Measurements from ENCODE around the gene C1QL3. TPM values are rescaled to one million over a fixed set of nuclear protein-coding genes. Genes with fewer than 3 reads are reported as not detected.

Gene C1QL3
- total and polyA plus RNA-seq, 2 experiments from 2014 or later: 0.34 to 2.3 TPM

DNA sequence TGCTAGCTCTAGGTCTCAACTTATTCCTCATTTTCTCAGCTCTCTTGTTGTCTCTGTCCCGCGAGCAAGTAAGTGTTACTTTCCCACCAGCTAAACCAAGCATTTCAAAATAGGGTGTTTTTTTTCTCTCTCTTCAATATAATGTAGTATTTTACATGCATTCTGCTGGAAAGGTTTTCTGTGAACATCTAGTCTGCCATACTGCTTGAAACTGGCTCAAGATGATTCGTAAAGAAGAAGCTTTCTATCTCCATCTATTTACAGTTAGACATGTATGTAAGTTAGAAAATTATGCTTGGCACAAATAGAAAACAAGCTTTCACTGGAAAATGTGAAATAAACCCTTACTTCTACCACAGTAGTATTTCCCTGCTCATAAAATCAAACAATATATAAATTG, 31.2 kb downstream of the C1QL3 start (continued):
- TF ChIP-seq, protein P1, sequence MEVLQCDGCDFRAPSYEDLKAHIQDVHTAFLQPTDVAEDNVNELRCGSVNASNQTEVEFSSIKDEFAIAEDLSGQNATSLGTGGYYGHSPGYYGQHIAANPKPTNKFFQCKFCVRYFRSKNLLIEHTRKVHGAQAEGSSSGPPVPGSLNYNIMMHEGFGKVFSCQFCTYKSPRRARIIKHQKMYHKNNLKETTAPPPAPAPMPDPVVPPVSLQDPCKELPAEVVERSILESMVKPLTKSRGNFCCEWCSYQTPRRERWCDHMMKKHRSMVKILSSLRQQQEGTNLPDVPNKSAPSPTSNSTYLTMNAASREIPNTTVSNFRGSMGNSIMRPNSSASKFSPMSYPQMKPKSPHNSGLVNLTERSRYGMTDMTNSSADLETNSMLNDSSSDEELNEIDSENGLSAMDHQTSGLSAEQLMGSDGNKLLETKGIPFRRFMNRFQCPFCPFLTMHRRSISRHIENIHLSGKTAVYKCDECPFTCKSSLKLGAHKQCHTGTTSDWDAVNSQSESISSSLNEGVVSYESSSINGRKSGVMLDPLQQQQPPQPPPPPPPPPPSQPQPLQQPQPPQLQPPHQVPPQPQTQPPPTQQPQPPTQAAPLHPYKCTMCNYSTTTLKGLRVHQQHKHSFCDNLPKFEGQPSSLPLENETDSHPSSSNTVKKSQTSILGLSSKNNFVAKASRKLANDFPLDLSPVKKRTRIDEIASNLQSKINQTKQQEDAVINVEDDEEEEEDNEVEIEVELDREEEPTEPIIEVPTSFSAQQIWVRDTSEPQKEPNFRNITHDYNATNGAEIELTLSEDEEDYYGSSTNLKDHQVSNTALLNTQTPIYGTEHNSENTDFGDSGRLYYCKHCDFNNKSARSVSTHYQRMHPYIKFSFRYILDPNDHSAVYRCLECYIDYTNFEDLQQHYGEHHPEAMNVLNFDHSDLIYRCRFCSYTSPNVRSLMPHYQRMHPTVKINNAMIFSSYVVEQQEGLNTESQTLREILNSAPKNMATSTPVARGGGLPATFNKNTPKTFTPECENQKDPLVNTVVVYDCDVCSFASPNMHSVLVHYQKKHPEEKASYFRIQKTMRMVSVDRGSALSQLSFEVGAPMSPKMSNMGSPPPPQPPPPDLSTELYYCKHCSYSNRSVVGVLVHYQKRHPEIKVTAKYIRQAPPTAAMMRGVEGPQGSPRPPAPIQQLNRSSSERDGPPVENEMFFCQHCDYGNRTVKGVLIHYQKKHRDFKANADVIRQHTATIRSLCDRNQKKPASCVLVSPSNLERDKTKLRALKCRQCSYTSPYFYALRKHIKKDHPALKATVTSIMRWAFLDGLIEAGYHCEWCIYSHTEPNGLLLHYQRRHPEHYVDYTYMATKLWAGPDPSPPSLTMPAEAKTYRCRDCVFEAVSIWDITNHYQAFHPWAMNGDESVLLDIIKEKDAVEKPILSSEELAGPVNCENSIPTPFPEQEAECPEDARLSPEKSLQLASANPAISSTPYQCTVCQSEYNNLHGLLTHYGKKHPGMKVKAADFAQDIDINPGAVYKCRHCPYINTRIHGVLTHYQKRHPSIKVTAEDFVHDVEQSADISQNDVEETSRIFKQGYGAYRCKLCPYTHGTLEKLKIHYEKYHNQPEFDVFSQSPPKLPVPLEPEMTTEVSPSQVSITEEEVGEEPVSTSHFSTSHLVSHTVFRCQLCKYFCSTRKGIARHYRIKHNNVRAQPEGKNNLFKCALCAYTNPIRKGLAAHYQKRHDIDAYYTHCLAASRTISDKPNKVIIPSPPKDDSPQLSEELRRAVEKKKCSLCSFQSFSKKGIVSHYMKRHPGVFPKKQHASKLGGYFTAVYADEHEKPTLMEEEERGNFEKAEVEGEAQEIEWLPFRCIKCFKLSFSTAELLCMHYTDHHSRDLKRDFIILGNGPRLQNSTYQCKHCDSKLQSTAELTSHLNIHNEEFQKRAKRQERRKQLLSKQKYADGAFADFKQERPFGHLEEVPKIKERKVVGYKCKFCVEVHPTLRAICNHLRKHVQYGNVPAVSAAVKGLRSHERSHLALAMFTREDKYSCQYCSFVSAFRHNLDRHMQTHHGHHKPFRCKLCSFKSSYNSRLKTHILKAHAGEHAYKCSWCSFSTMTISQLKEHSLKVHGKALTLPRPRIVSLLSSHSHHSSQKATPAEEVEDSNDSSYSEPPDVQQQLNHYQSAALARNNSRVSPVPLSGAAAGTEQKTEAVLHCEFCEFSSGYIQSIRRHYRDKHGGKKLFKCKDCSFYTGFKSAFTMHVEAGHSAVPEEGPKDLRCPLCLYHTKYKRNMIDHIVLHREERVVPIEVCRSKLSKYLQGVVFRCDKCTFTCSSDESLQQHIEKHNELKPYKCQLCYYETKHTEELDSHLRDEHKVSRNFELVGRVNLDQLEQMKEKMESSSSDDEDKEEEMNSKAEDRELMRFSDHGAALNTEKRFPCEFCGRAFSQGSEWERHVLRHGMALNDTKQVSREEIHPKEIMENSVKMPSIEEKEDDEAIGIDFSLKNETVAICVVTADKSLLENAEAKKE (CRISPR knock-in tag; IDR thresholded peaks at IDR 0.05): no peak
- TF ChIP-seq EZH2phosphoT487 (IDR thresholded peaks at IDR 0.05; ENCODE audit: unreplicated experiment): no peak

DNA sequence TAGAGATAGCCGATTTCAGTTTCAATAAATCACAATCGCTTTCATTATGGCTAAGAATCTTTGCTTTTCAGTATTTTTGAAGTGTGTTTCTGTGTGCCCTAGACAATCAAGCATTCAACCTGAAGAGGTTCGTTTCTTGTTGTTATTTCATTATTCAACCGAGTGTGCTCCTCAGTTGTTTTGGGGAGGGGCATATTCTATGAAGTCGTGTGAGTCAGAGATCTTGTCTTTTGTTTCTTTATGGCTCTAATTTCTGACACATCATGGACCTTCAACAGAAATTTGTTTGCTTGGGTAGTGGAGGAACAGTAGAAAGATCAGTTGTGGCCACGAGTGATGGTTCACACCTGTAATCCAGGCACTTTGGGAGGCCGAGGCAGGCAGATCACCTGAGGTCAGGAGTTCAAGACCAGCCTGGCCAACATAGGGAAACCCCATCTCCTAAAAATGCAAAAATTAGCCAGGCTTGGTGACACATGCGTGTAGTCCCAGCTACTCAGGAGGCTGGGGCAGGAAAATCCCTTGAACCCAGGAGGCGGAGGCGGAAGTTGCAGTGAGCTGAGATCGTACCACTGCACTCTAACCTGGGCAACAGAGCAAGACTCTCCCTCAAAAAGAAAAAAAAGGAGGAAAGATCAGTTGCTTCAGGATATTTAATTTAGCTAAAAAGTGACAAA, 38.3 kb downstream of the C1QL3 start:
- no peaks in the 10 kb centered on the region for H3K36me3 Mint-ChIP-seq (ENCODE audit: low read depth)
- no peak overlapping the region for H3K27ac Mint-ChIP-seq
- H3K9me2 ChIP-seq (ENCODE audit: insufficient read depth): no peaks in the 10 kb centered on the region
- H3K79me2 ChIP-seq (replicated peaks; ENCODE audit: insufficient read depth): no peaks in the 10 kb centered on the region
- no peaks in the 10 kb centered on the region for H3K27me3 ChIP-seq (ENCODE audit: insufficient read depth)
- no peak overlapping the region for H3K27ac ChIP-seq (ENCODE audit: low read depth)
- H3K4me3 ChIP-seq: no peak overlapping the region
- H3K27me3 Mint-ChIP-seq (ENCODE audit: insufficient read depth, low read depth, poor library complexity): peaks cover 5% of the 10 kb centered on the region
- no peaks in the 10 kb centered on the region for H4K20me1 ChIP-seq (replicated peaks; ENCODE audit: insufficient read depth)
- no peaks in the 10 kb centered on the region for H3K9me3 Mint-ChIP-seq
- H3K4me2 ChIP-seq: no peak overlapping the region
- H3K4me1 Mint-ChIP-seq: no peaks in the 10 kb centered on the region
- H3K36me3 ChIP-seq (ENCODE audit: insufficient read depth): no peaks in the 10 kb centered on the region
- H2AFZ ChIP-seq: no peak overlapping the region
- H3F3A ChIP-seq (replicated peaks; ENCODE audit: low read depth): no peaks in the 10 kb centered on the region
- DNase-seq (ENCODE audit: low spot score): no peak
- no peak for ATAC-seq
- no peak overlapping the region for H3K4me3 Mint-ChIP-seq
- H3K4me1 ChIP-seq (ENCODE audit: insufficient read depth): no peaks in the 10 kb centered on the region
- TF ChIP-seq, protein P2, sequence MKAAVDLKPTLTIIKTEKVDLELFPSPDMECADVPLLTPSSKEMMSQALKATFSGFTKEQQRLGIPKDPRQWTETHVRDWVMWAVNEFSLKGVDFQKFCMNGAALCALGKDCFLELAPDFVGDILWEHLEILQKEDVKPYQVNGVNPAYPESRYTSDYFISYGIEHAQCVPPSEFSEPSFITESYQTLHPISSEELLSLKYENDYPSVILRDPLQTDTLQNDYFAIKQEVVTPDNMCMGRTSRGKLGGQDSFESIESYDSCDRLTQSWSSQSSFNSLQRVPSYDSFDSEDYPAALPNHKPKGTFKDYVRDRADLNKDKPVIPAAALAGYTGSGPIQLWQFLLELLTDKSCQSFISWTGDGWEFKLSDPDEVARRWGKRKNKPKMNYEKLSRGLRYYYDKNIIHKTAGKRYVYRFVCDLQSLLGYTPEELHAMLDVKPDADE (IDR thresholded peaks at IDR 0.05): no peak
- no peak for TF ChIP-seq CREB1 (CRISPR knock-in tag; IDR thresholded peaks at IDR 0.05; ENCODE audit: low read depth)
- TF ChIP-seq, protein P1 (CRISPR knock-in tag; IDR thresholded peaks at IDR 0.05): no peak
- TF ChIP-seq POLR2AphosphoS5 (IDR thresholded peaks at IDR 0.05; ENCODE audit: low read depth): no peak
- no peak for TF ChIP-seq NANOG (IDR thresholded peaks at IDR 0.05; ENCODE audit: borderline replicate concordance)
- TF ChIP-seq EZH2phosphoT487 (IDR thresholded peaks at IDR 0.05; ENCODE audit: unreplicated experiment): no peak
- no peak for TF ChIP-seq ZNF331 (CRISPR knock-in tag; IDR thresholded peaks at IDR 0.05; ENCODE audit: low read depth)
- no peak for TF ChIP-seq JUNB (IDR thresholded peaks at IDR 0.05; ENCODE audit: unreplicated experiment)
